HG02588 (cell line): Measurements from ENCODE around the gene HCN3.

Source experiments
- ATAC-seq: cut with Tn5 transposase; IDR thresholded peaks from one replicate; pipeline ENCODE4 v1.9.1; 2021; ENCODE audit warnings: mild to moderate bottlenecking, moderate library complexity; ENCODE audit not compliant: unreplicated experiment

HCN3 gene

GRCh38 chr1:155253797-155254196 is 23.5 kb upstream of the HCN3 start:
- ATAC-seq = no peak

GRCh38 chr1:155254228-155254713 is 23.0 kb upstream of the HCN3 start:
- ATAC-seq = no peak

GRCh38 chr1:155254714-155255242 is 22.5 kb upstream of the HCN3 start:
- ATAC-seq = no peak

GRCh38 chr1:155255243-155256007 is 21.8 kb upstream of the HCN3 start, which contains the start of gene ENTREP3:
ENTREP3 (minus strand) TSS chr1:155255483; CDS start chr1:155254877, 606 bp downstream.
- ATAC-seq = peak; percentile 51

DNA sequence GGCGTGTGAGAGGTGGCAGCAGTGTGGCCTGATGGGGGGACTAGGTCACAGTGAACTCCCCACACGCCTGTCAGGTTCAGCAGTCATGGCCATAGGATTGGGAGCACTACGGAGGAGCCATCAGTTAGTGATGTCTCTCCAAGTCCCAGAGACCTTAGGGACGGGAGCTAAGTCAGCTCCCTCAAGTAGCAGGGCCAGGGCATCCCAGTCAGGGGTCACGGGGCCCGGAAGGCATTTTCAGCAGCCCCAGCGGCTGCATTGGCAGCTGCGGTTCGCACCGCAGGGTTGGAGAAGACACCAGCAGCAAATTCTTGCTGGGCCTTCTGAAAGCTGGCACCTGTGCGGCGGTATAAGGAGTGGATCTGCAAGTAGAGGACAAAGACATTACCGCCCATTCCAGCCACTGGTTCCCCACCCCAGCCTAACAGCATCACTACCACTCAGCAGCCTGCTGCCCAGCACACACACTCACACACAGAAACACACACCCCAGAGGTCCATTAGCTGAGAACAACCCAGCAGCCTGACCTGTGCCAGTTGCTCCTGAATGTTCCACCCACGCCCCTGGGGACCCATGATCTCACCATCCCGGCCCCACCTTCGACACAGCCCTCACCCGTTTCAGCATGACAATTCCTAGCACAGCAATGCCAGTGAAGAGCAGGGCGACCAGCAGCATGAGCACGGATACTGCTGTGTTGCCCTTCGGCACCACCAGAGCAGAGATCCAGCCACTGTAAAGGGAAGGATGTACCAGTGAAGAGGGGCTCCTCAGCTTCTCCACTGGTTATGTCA is 21.0 kb upstream of the HCN3 start:
- no peak for ATAC-seq

DNA sequence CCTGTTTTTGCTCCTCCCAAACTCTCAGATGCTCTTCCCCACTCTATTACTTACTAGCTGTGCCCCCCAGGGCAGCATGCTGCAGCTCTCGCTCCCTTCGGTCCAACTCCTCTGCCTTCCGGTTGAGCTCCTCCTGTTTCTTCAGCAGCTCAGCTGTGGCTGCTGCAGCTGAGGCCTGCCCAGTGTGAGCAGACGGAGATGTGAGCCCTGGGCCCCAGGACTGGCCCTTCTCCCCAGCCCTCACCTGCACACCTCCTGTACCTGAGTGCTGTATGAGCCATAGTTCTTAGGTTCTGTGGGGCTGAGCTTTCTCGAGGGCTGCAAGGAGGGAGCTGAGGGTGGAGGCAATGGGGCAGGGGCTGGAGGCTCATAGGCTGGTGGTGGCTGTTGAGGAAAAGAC is 17.0 kb upstream of the HCN3 start:
- ATAC-seq = no peak

- peak; percentile 5 for ATAC-seq
Observed at GRCh38 chr1:155261493-155261851, 15.8 kb upstream of the HCN3 start.

- ATAC-seq = peak; percentile 87
Observed at GRCh38 chr1:155261852-155262673, 15.2 kb upstream of the HCN3 start, which contains the start of gene SCAMP3. SCAMP3 (minus strand) TSS chr1:155262360; CDS start chr1:155262151, 209 bp downstream.

GRCh38 chr1:155263067-155263466 is 14.2 kb upstream of the HCN3 start:
- ATAC-seq = no peak

DNA sequence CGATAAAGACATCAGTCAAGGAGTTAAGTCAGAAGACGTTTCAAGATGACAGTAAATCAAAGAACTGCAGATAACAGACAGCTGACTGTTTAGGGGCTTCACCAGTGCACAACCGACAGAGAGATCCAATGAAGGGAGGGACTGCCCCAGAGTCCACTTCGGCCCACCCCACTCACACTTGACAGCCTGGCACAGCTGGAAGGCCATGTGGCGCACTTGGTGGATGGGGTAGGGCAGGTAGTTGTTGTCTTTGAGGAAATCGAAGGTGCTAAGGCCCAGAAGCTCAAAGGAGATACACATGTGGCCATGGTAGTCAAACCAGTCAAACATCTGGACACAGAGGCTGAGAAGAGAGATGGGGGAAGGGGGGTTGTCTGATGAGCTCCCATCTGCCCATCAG is 10.7 kb upstream of the HCN3 start:
- no peak for ATAC-seq

DNA sequence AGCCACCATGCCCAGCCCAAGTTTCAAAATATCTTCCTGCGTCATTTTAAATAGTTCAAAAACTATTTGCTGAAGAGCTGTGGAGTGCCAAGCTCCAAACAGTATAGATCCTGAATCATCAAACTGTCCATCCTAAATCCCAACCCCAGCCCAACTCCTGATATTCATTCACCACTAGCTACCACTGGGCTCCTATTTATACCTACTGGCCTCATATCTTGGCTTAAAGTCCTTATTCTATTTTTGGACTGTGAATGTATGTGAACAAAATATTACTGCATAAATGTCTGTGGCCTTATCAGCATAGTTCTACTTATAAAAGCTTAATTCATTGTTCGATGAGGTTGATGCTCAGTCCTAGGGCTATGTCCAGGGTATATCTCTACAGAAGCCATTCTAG is 9.9 kb upstream of the HCN3 start:
- ATAC-seq = no peak

- no peak for ATAC-seq
Observed at GRCh38 chr1:155268630-155269029, 8.6 kb upstream of the HCN3 start.

- ATAC-seq = no peak
Observed at GRCh38 chr1:155269381-155269780, 7.9 kb upstream of the HCN3 start.

DNA sequence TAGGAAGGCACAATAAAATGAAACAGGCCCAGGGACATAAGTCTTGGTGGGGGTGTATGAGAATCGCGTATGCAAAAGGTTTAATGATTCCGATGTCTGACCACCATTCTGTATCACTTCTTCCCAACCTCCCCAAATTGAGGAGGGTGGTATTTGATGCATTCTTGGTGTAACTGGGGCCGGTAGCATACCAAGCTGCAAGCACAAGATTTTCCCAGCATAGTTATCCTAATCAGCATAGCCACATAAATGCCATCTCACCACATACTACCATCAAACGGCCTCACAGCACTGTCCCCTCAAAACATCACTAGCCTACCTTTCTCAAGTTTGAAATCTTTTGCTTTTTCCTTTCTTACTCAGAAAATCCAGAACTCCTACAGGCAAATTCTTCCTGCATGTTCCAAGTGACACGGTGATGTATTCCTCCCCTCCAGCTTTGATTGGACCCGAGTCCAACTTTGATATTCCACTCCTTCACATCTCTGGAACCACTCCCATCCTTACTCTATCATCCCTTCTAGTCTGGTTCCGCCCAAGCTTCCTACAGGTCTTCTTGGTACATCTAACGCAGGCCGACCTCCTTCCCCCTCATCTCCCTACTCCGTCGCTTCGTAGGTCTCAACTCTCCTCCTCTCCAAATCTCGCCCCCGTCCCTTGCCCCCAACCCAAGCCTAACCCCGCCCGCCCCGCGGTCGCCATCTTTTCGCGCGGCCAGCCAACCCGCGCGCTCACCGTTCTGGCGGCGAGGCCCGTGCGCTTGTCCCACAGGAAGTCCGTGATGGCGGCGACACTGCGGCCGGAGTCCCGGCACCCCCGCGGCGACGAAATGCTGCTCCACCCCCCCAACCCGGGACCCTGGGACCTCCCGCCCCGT is 4.6 kb upstream of the HCN3 start:
- peak; percentile 30 for ATAC-seq

DNA sequence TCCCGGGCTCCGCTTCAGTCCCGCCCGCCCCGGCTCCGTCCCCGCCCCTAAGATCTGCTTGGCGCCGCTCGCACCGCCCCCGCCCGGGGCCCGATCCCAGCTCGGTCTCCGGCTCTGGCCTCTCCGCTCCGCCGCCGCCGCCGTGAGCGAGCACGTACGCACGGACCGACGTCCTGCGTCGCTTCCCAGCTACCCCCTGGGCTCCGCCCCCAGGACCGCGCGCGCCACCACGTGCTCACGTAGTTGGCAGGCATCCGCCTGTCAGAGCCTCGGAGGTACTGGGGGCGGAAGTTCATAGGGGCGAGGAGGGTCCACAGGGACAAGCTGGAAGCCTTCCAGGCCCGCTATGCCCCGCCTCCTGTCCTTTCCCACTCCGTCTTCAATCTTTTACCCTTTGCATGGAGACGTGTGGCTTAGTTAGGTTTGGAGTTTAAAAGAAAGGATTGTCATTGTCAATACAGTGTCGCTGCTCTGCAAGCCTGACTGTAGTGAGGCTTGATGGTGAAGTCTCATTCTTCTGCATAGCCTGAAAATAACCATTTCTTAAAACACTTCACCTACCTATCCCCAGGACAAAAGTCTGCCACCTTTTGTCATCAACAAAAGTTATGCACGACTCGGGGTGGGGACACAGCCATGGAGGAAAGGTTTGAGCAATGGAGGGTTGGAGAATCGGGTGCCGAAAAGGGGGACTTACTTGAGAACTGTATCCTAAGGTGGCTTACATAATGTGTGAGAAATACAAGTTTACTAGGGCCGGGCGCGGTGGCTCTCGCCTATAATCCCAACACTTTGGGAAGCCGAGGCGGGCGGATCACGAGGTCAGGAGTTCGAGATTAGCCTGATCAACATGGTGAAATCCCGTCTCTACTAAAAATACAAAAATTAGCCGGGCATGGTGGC is 3.7 kb upstream of the HCN3 start, which contains the start of gene CLK2:
Gene CLK2, minus strand, starts transcription at position 162 of the 903 bp plus-strand sequence. CDS start 2,527 bp downstream, outside the sequence.
- ATAC-seq = peak; percentile 77

DNA sequence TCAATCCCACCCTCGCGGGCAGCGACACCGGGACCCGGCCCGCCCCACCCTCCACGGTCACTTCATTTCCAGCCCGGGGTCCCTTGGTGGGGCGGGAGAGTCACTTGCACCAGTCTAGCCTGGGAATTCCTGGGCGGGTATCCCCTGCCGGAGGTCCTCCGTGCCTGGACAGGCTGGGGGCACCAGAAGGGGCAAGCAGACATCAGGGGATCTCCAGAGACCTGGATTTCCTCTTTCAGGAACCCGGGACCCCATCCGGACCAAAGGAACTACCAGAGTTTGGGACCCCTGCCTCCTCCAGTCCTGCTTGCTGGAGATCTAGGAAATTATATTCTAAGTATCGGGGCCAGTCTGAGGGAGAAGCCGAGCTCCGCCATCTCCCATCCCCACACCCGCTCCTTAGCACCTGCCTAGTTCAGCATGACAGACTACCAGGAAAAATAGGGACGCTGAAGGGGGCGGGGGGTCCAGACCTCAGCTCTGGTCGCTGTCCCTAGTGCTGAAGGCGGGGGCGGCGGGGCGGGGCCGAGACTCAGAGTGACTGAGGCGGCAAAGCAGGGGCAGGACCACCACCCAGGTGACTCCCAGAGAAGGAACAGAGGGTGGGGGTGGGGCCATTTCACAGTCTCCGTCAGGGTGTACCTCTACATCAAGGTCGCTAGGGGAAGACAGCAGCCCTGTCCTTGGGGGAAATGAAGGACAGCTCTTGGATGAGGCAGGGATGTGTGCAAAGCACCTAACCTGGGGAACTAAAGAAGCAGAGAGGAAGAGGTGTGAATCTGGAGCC is 832 bp downstream of the HCN3 start:
- ATAC-seq = no peak

- ATAC-seq = no peak
Observed at GRCh38 chr1:155278689-155279160, 1.5 kb downstream of the HCN3 start.

DNA sequence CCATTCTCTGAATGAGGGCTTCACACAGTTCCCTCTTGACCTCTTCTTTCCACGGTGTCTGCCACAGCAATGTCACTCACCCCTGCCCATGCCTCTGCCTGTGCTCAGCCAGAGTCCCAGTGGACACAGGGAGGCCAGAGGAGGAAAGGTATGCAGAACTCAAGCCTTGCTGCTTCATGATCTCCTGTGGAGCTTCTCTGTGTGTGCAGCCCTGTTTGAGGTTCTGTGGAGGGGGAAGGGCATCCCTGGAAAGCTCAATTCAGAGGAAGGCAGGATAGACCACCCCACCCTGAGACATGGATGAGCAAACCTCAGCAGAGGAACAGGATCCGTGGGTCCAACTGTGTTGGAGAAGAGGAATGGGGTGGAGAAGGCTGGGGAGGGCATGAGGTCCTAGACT is 2.0 kb downstream of the HCN3 start:
- ATAC-seq = no peak
